HG03378 (cell line): ENCODE measurements around the gene ZNF436.
"Not testable (repeated sequence)": the region's sequence is repeated elsewhere in the genome, so short reads cannot be mapped to it uniquely, and the experiment has no call there.

ENCODE experiments used
- ATAC-seq: cut with Tn5 transposase; IDR thresholded peaks from one replicate; pipeline ENCODE4 v1.9.1; 2021; ENCODE audit warnings: mild to moderate bottlenecking, moderate library complexity; ENCODE audit not compliant: unreplicated experiment

ZNF436 gene

GRCh38 chr1:23330846-23331245 is 38.8 kb downstream of the ZNF436 start:
- no peak for ATAC-seq

- no peak for ATAC-seq
Observed at GRCh38 chr1:23325393-23325792, 44.2 kb downstream of the ZNF436 start.

- no peak for ATAC-seq
Observed at GRCh38 chr1:23322770-23323169, 46.9 kb downstream of the ZNF436 start.

GRCh38 chr1:23310280-23310679 is 59.4 kb downstream of the ZNF436 start:
- ATAC-seq = not testable (repeated sequence)
